NCI-H82 treated with DMSO at 0.1 percent for 48 hours (cell line): ENCODE results near the gene SRL.
A peak's percentile ranks its signal among the peaks of the same experiment; 100 is the strongest.

ENCODE experiments used
- DNase-seq: peaks from one replicate; lab custom pipeline; 2025; ENCODE audit not compliant: unreplicated experiment; lab: John Stamatoyannopoulos, UW

The SRL gene

DNA sequence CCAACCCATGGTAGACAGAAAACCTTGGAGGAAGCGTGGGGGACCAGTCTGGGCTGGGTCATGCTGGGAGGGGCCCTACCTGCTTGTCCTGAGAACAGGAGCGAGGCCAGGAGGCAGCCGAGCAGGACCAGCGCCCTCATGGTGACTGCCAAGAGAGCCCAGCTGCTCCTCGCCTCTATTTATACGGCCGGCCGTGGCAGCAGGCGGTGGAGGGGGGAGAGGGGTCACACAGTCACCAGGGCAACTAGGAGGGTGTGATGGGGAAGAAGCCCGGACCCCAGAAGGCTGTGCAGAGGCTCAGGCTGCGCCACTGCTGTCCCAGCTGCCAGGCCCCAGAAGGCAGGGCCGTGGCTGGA, at the start of gene SRL:
TSS of gene SRL (minus strand) at position 153 of the 356 bp plus-strand sequence. CDS start at position 140, 13 bp downstream.
- peak; percentile 52 for DNase-seq

DNA sequence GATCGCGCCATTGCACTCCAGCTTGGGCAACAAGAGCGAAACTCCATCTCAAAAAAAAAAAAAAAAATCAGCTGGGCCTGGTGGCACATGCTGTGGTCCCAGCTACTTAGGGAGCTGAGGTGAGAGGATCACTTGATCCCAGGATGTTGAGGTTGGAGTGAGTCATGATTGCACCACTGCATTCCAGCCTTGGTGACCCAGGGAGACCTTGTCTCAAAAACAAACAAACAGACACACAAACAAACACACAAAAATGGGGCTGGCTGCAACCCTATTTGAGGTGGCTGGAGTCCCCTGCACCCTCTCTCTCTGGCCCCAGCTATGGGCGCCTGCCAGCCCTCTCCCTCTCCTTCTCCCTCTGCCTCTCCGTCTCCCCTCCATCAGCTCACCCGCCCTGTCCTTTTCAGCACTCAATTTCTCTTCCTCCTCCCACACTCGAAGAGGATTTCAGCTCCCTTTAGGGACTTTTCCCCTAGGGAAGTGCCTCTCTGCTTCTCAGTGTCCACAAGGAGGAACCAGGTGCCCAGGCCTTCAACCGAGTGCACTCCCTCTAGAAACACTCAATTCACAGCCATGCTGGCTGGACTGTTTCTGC, 48.5 kb upstream of the SRL start:
- no peak for DNase-seq

DNA sequence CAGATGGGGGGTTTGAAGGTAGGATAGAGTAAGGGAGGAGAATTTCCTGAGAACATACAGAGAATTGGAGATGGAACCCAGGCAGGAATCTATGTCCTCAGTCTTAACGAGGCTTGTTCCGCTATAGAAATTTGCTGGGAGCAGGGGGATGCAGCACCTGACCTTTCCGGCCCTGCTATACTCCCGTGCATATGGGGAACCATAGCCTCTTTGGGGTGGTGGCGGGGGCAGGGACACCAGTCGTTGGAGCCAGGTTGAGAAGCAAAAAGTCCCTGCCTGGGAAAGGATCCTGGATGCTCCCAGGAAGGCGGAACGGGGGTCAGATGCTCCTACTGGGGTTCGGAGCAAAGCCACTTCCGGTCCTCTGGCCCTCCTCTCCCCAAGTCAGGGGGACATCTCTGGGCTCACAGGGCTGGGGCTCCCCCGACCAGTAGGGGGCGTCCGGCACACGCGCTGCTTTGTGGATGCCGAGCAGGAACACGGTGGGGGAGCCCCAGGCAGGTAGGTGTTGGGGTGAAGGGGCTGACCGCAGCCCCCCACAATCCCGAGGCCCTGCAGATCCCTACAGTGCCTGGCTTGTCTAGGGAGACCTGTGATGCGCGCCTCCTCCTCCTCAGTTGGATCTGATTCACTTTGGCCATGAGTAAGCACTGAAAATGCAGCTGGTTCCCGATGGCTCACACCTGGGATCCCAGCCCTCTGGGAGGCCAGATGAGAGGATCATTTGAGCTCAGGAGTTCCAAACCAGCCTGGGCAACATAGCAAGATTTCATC, 46.5 kb upstream of the SRL start:
- peak; percentile 21 for DNase-seq

DNA sequence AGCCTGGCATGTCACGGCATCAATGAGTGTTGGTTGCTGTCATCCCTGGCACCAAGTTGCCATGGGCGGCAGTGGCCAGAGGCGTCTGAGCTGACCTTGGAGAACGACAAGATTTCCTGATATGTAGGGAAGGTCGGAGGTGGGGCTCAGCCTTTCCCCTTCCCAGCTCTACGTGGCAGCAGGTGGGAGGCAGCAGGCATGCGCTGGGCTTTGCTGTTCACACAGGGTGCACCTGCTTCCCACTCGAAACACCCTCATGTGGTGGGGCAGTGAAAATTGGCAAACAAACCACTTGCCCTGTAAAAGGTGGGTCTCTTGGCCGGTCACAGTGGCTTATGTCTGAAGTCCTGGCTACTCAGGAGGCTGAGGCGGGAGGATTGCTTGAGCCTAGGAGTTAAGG, 43.3 kb upstream of the SRL start:
- DNase-seq, result no peak

DNA sequence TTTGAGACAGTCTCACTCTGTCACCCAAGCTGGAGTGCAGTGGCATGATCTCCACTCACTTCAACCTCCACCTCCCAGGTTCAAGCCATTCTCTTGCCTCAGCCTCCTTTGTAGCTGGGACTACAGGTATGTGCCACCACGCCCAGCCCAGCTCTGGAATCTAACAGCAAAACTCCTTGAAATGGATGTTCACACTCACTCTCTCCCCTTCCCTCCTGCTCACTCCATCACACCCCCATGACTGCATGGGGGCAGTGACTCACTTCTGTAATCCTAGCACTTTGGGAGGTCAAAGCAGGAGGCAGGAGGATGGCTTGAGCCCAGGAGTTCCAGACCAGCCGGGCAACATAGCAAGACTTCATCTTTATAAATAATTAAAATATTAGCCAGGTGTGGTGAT, 42.1 kb upstream of the SRL start:
- DNase-seq, result no peak

DNA sequence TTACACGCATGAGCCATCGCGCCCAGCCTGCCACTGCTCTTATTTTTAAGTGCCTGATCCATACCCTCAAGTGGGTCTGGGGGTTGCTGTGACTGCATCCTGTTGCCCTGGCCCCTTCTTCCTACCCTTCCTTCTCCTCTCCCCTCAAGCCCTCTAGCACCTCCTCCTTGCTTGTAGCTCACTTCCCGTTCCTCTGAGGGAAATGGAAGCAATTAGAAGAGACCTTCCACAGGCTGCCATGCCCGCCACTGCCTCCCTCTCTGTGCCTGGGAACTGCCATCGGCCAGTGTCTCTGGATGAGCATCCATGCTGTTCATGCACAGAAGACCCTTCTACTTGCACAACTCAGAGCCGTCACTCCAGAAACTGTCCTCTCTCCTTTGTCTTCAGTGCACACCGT, 41.6 kb upstream of the SRL start:
- no peak for DNase-seq

DNA sequence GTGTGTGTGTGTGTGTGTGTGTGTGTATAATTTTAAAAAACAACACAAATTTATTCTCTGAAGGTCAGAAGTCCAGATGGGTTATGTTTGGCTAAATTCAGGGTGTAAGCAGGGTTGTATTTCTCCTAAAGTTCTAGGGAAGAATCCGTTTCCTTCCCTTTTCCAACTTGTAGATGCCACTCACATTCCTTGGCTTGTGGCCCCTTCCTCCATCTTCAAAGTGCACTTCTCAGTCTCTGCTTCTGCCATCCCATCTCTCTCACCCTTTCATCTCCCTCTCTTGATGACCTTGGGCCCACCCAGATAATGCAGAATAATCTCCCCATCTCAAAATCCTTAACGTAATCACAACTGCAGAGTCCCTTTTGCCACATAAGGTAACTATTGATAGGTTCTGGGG, 38.7 kb upstream of the SRL start:
- no peak for DNase-seq

DNA sequence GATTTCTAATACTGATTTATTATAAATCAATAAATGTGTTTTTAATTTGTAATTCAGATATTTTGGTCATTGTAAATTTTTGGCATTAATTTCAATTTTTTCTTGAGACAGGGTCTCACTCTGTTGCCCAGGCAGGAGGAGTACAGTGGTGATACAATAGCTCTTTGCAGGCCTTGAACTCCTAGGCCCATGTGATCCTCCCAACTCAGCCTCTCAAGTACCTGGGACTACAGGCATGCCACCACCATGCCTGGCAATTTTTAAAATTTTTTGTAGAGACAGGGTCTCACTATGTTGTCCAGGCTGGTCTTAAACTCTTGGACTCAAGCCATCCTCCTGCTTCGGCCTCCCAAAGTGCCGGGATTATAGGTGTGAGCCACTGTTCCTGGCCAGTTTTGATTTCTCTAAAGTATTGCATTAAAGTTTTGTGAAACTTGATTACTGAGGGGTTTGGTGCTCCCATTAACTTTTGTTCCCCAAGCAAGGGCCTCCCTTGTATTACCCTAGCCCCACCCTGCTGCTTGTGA, 36.2 kb upstream of the SRL start:
- no peak for DNase-seq

DNA sequence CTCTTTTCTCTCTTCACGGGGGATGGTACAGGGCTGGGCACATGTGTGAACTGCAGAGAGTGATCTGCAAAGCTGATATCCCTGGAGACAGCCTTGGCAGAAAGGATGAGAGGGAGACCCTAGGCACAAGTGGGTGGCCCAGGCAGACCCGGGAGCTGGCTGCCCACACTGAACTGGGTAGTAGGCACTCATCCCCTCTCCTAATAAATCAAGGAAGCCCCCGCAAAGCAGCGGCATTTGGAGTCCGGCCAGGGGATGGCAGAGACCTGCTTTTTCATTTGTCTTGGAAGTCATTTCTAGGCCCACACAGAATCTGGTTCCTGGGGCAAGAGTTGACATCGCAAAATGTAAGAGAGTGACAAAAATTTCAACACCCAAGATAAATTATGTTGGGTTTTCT, 34.0 kb upstream of the SRL start:
- DNase-seq, result no peak

DNA sequence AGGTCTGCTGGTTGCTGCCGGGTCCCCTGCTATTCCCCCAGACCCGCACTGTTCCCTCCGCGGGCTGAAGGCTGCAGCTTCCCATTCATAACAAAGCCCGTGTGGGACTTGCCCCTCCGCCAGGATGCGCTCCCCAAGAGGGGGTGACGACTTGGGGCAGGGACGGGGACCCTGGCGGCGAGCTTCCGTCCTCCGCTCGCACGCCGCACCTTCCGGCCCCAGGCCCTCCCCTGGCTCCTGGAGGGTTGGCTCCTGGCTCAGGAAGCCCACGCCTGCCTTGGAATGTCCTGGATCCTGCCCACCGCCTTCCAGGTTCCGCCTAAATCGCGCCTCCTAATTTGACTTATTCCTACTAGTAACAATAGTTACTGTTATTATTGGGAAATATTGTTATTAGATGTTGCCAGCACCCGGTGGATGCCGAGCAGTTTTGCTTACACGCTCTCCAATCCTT, 32.0 kb upstream of the SRL start:
- no peak for DNase-seq

DNA sequence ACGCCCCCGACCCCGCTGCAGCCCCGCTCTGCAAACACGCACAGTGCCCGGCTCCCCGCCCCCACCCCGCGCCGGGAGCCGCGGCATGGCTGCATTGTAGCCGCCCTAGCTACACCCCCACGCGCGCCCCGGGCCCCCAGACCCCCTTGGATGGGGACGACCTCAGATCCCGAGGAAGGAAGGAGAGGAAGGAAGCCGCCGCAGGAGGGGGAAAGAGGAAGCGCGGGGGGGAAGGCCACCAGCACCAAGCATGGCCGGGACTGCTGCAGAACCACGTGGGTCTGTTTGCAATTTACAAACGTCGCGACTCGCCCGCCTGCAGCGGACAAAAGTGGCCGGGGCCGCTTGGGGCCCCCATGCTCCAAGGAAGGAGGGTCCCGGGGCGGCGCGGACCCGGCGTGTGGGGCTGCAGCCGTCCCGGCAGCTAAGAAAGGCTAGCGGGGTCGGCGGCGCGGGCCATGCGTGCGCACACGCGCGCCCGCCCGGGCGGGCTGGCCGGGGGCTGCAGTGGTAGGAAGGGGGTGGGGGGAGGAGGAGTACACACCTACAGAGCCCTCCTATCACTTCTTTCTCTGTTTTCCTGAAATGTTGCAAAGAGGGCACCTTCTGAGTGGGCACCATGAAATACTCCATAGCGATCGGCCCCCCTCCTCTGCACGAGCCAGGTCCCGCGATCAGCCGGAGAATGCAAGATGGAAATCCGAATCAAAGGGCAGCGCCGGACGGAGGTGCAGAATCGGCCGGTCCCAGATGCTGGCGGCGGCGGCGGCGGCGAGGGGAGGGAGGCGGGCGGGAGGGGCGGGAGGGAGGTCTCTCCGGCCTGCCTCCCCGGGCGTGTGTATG, 30.5 kb upstream of the SRL start:
- peak; percentile 55 for DNase-seq

DNA sequence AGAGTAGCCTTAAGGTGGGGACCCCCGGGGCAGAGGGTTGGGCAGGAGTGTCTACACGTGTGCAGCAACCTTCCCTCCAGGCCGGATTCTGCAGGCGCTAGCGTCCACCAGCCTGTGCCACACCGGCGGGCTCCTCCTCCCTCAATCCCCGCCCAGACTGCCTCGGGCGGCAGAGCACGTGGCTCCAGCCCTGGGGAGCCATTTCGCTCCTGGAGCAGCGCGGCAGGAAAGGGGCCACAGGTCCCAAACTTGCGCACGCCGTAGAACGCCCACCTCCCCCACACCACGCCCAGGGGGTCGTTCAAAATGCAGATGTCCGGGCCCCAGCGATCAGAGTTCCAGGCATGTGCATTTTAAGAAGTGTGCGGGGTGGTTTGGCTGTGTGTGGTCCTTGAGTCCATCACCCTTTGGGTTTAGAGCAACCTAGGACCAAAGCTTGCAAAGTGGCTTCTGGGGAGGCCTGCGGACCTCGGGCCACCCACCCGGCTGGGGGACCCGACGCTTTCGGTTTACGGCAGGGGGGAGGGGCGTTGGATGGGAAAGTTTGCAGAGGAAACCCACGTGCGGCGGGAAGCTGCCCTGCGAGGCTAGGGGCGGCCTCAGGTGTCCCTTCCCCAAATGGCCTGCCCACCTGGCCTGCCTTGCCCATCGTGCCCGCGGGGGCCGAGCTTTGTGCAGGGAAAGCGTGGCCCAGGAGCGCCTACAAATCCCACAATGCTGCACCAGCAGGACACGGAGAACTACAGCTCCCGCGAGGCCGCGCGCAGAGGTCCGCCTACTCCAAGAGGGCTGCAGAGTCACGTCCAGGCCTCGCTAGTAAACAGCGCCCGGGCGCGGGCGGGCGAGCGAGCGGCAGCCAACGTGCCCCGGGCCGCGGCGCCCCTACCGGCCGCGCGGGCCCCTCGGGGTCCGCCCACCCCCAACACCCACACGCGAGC, 29.6 kb upstream of the SRL start:
- DNase-seq, result peak; percentile 92

DNA sequence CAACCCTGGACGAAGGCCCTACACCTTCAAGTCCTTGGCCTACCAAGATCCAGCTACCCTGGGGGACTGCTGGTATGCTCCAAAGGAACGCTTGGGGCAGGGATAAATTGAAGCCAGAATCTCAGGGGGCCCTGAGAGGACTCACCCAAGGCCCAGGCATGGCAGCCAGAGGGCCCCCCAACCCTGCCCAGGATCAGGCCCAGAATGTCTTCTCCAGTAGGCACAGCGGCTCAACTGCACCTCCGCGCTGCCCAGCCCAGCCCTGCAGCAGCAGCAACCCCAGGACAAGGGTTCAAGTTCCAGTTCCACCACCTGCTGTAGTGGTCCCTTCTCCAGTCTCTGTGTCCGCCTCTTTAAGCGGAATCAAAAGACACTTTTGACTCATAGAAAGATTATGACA, 28.7 kb upstream of the SRL start:
- no peak for DNase-seq

DNA sequence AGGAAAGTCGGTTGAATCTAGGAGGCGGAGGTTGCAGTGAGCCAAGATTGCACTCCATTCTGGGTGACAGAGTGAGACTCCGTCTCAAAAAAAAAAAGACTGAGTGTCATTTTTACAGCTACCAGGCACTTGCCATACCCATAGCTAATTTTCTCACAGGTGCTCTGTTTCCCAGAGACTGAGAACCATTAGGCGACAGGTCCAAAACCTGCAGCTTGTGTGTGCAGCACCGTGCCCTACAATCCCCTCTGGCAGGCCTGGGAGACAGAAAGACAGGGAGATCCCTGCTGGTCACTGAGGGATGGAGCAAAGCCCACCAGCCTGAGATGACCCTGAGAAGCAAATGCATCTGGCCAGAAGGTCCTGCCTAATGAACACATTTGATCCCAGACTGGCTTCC, 28.2 kb upstream of the SRL start:
- no peak for DNase-seq

DNA sequence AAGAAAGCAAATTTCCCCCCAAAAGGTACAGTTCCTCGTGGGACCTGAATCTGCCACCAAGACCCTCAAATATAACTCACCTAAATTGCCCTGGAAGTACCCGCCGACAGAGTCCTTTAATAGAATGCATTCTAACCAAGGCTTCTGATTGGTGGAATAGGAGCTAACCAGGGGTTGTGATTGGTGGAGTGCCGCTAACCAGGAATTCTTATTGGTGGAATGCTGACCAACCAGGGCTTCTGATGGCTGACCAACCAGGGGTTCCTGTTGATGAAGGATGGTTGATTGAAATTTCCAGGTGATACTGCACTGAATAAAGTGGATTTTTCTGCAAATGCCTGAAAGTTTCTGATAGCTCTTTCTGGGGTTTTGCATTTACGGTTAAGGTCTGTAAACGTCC, 24.5 kb upstream of the SRL start:
- DNase-seq, result no peak

DNA sequence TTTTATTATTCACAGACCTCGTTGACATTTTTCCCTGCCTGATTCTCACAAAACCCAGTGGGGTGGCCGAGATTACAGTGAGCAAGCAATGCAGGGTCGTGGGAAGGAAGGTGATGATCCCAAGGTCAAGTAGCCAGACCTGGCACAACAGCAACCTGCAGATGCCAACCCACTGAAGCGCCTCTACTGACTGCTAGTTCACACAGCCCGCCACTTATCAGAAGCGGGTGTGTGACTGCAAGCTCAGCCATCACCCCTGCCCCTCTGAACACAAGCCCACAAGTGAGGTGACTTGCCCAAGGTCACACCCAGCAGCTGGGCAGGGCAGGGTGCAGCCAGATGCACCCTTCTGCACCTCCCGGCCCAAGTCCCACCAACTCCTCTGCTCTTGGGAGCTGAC, 23.8 kb upstream of the SRL start:
- DNase-seq, result no peak

DNA sequence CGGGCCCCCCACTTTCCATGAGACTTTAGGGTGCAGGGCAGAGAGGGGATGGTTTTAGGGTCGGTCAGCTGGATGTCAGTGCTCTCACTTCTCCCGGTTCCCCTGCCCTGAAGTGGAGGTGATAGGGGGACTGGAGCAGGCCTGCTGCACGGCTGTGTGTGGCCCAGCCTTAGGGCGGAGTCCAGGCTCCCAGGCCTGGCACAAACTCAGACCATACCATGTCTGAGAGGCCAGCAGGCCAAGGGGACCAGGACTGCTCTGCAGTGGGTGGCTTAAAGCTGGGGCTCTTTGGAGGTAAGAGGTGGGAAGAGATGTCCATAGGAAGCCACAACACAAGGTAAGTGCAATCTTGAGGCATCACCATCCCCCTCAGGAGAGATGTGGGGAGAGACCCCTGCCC, 22.7 kb upstream of the SRL start:
- DNase-seq, result no peak

DNA sequence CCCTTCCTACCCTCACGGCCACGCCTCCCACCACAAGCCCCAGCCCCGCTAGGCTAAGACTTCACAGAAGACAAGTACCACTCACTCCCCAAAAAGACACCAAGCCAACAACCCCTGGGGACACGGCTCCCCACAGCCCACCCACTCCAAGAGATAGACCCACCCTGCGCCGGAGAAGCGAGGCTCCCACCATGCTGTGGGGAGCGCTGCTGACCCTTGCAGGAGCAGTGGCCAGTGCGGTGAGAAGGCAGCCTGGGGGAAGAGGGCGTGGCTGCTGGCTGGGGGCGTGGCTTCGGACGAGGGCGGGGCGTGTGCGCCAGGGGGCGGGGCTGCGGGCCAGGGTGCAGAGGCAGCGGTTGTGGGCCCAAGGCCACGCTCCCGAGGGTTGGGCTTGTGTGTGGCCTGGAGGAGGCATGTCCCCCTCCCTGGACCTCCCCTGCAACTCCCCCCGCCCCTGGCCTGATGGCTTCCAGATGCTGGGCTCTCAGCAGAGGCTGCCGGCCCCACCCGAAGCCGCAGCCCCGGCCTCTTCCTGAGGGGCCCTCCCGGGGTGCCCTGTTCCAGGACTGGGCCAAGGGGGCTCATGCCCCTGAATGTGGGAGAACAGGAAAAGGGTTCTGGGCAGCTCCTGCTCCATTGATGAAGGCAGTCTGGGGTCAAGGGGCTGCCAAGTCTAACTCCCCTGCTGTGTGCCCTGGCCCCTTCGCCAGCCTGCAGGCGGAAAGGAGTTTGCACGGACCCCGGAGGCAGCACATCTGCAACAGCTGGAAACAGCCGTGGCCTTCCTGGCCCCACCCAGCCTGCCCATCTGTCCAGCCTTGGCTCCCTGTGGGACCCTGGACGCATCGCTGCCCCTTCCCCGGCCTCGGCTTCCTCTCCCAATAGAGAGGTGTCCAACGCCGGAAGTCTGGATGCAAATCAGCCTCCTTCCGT, 21.9 kb upstream of the SRL start:
- DNase-seq, result no peak

DNA sequence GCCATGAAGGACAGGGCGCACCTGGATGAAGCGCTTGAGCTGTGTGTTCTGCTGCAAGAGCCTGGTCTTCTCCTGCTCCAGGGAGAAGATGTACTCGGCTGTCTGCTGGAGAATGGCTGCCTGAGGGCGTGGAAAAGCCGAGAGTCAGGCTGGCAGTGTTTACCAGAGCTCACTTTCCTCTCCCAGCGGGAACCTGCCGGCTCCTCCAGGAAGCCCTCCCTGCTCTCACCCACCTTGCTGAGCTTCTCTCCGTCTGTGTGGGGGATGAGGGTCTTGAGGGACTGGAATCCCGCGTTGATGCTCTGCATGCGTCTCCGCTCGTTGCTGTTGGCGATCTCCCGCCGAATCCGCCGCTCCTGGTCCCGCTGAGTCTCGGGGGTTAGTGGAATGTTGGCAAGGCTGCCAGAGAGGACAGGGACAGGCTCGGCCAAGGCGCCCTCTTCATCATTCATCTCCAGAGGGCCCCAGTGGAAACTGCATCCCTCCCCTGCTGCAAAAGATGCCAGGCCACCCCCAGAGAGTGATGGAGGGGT, 20.5 kb upstream of the SRL start:
- DNase-seq, result no peak
